HG03439 (cell line): ENCODE data around the gene SMURF1.
A peak's percentile ranks its signal among the peaks of the same experiment; 100 is the strongest.
"Not testable (repeated sequence)": the region's sequence is repeated elsewhere in the genome, so short reads cannot be mapped to it uniquely, and the experiment has no call there.

Experiments
- ATAC-seq: cut with Tn5 transposase; IDR thresholded peaks from one replicate; pipeline ENCODE4 v1.9.1; 2021; ENCODE audit warnings: mild to moderate bottlenecking, moderate library complexity; ENCODE audit not compliant: unreplicated experiment

The SMURF1 gene

GRCh38 chr7:99143853-99144672 is at the start of gene SMURF1:
Gene SMURF1, minus strand, starts transcription at chr7:99144108. Its CDS starts 328 bp downstream, at chr7:99143780.
- ATAC-seq, result peak; percentile 78

- no peak for ATAC-seq
These were observed 48.1 kb upstream of the SMURF1 start for GRCh38 chr7:99191869-99192596.

- ATAC-seq, result no peak
These were observed 46.6 kb upstream of the SMURF1 start for GRCh38 chr7:99190359-99191009.

- ATAC-seq, result no peak
These were observed 45.3 kb upstream of the SMURF1 start for GRCh38 chr7:99189222-99189621.

- no peak for ATAC-seq
These were observed 44.3 kb upstream of the SMURF1 start for GRCh38 chr7:99188221-99188620.

GRCh38 chr7:99184532-99185218 is 40.8 kb upstream of the SMURF1 start:
- no peak for ATAC-seq

GRCh38 chr7:99180067-99180650 is 36.3 kb upstream of the SMURF1 start:
- ATAC-seq, result no peak

- ATAC-seq, result no peak
These were observed 33.3 kb upstream of the SMURF1 start for GRCh38 chr7:99177165-99177564.

- no peak for ATAC-seq
These were observed 29.9 kb upstream of the SMURF1 start for GRCh38 chr7:99173787-99174186.

GRCh38 chr7:99171731-99172130 is 27.8 kb upstream of the SMURF1 start:
- ATAC-seq, result no peak

GRCh38 chr7:99170730-99171074 is 26.8 kb upstream of the SMURF1 start:
- ATAC-seq, result no peak

GRCh38 chr7:99170065-99170729 is 26.3 kb upstream of the SMURF1 start:
- ATAC-seq, result no peak

GRCh38 chr7:99167072-99167471 is 23.2 kb upstream of the SMURF1 start:
- no peak for ATAC-seq

GRCh38 chr7:99165816-99166215 is 21.9 kb upstream of the SMURF1 start:
- ATAC-seq, result no peak

GRCh38 chr7:99163669-99164068 is 19.8 kb upstream of the SMURF1 start:
- ATAC-seq, result not testable (repeated sequence)

GRCh38 chr7:99156649-99157048 is 12.7 kb upstream of the SMURF1 start:
- ATAC-seq, result no peak

GRCh38 chr7:99155211-99155610 is 11.3 kb upstream of the SMURF1 start:
- ATAC-seq, result no peak

- ATAC-seq, result no peak
These were observed 3.1 kb upstream of the SMURF1 start for GRCh38 chr7:99146979-99147378.

GRCh38 chr7:99143521-99143852 is 421 bp downstream of the SMURF1 start:
- ATAC-seq, result peak; percentile 37

- peak; percentile 3 for ATAC-seq
These were observed 984 bp downstream of the SMURF1 start for GRCh38 chr7:99142727-99143520.
